Suppressor macrophage (primary cell): ENCODE results near the gene C2orf92.
A peak's percentile ranks its signal among the peaks of the same experiment; 100 is the strongest.
"Not testable (repeated sequence)": the region's sequence is repeated elsewhere in the genome, so short reads cannot be mapped to it uniquely, and the experiment has no call there.

Experiments used
- DNase-seq, 4 experiments: peaks; one replicate each; pipeline ENCODE4 v3.0.0-alpha.2; 2020 to 2022

The C2orf92 gene

GRCh38 chr2:97660044-97660774 lies 9.3 kb upstream of the C2orf92 start:
- peak in 3 of 4 experiments; percentile 54 to 67 (median 58) for DNase-seq

GRCh38 chr2:97660775-97661389 lies 8.6 kb upstream of the C2orf92 start:
- peak in 2 of 4 experiments; percentile 23 to 33 for DNase-seq

GRCh38 chr2:97661927-97662326 lies 7.6 kb upstream of the C2orf92 start:
- no peak for DNase-seq

- DNase-seq: no peak
Observed at GRCh38 chr2:97662386-97662894, 7.1 kb upstream of the C2orf92 start.

GRCh38 chr2:97662895-97663625 lies 6.5 kb upstream of the C2orf92 start:
- DNase-seq: peak; percentile 88 to 97 (median 90)

GRCh38 chr2:97663626-97663961 lies 5.9 kb upstream of the C2orf92 start:
- no peak for DNase-seq

GRCh38 chr2:97663962-97664635 lies 5.4 kb upstream of the C2orf92 start, which contains the start of gene ACTR1B:
Gene ACTR1B (minus strand): TSS chr2:97664044. CDS start chr2:97663890, 154 bp downstream.
- peak; percentile 97 to 99 (median 99) for DNase-seq

- peak in 2 of 4 experiments; percentile 57 for DNase-seq
Observed at GRCh38 chr2:97664636-97664970, 4.9 kb upstream of the C2orf92 start.

- no peak for DNase-seq
Observed at GRCh38 chr2:97670471-97670870, 958 bp downstream of the C2orf92 start.

GRCh38 chr2:97671526-97671925 lies 2.0 kb downstream of the C2orf92 start:
- DNase-seq: no peak

- peak in 3 of 4 experiments; percentile 22 to 30 (median 27) for DNase-seq
Observed at GRCh38 chr2:97672606-97673140, 3.2 kb downstream of the C2orf92 start.

- peak; percentile 76 to 84 (median 80) for DNase-seq
Observed at GRCh38 chr2:97673182-97673914, 3.8 kb downstream of the C2orf92 start.

GRCh38 chr2:97673915-97674283 lies 4.4 kb downstream of the C2orf92 start:
- peak; percentile 64 to 79 (median 70) for DNase-seq

- DNase-seq: no peak
Observed at GRCh38 chr2:97675430-97676113, 6.1 kb downstream of the C2orf92 start.

GRCh38 chr2:97676620-97677019 lies 7.1 kb downstream of the C2orf92 start:
- no peak for DNase-seq

- no peak for DNase-seq
Observed at GRCh38 chr2:97677480-97677879, 8.0 kb downstream of the C2orf92 start.

- DNase-seq: peak in 2 of 4 experiments; percentile 20 to 26
Observed at GRCh38 chr2:97678298-97678697, 8.8 kb downstream of the C2orf92 start.

GRCh38 chr2:97687235-97687634 lies 17.7 kb downstream of the C2orf92 start:
- DNase-seq: not testable (repeated sequence)

GRCh38 chr2:97688062-97688827 lies 18.7 kb downstream of the C2orf92 start:
- DNase-seq: no peak

- DNase-seq: no peak
Observed at GRCh38 chr2:97691166-97691565, 21.7 kb downstream of the C2orf92 start.
